H1 (cell line): ENCODE results near the gene VGLL4. TPM values are rescaled to one million over a fixed set of nuclear protein-coding genes. Genes with fewer than 3 reads are reported as not detected.

Experiments
- CTCF ChIA-PET: fragments of 300-600 bp; sonication (Branson Sonifier 250); formaldehyde crosslinking; loops from one replicate; lab custom pipeline; 2021; ENCODE audit not compliant: partially characterized antibody; lab: Charles Lee
- POLR2A ChIA-PET: fragments of 300-600 bp; sonication (Branson Sonifier 250); formaldehyde crosslinking; loops from one replicate; lab custom pipeline; 2021; ENCODE audit warnings: inconsistent platforms; ENCODE audit not compliant: partially characterized antibody; lab: Charles Lee
- DNase-seq, 2 experiments: peaks; one replicate each; pipeline versions ENCODE4 v3.0.0 to v3.0.0-alpha.2; 2010 to 2022; ENCODE audit warnings: low spot score in 2 of 2, low read depth in 1 of 2, mixed read lengths in 1 of 2
- FAIRE-seq: peaks from 2 replicates; lab custom pipeline; 2011; peaks lifted over from hg19 to GRCh38; lab: Jason Lieb, UNC
- H2AFZ ChIP-seq: 2 replicates; pipeline ENCODE4 v1.8.1; 2012; ENCODE audit warnings: low read length, inconsistent platforms
- H2AK5ac ChIP-seq: 2 replicates; pipeline ENCODE4 v1.6.1; 2013; ENCODE audit warnings: low read depth, low read length
- H2BK120ac ChIP-seq: replicated peaks from 2 replicates; pipeline ENCODE3; 2013; ENCODE audit warnings: low read depth, low read length, inconsistent platforms
- H2BK12ac ChIP-seq: 2 replicates; pipeline ENCODE4 v1.6.1; 2013; ENCODE audit warnings: low read depth, low read length
- H2BK15ac ChIP-seq: 2 replicates; pipeline ENCODE4 v1.6.1; 2013; ENCODE audit warnings: low read length
- H2BK20ac ChIP-seq: 2 replicates; pipeline ENCODE4 v1.6.1; 2013; ENCODE audit warnings: low read length
- H2BK5ac ChIP-seq: 2 replicates; pipeline ENCODE4 v1.6.1; 2013; ENCODE audit warnings: low read depth, low read length
- H3K14ac ChIP-seq: 2 replicates; pipeline ENCODE4 v1.6.1; 2013; ENCODE audit warnings: inconsistent platforms; ENCODE audit not compliant: insufficient read length
- H3K18ac ChIP-seq: 2 replicates; pipeline ENCODE4 v1.6.1; 2013; ENCODE audit warnings: low read length; ENCODE audit errors: extremely low read depth
- H3K23ac ChIP-seq: 2 replicates; pipeline ENCODE4 v1.6.1; 2013; ENCODE audit warnings: inconsistent platforms; ENCODE audit not compliant: insufficient read length
- H3K23me2 ChIP-seq: 2 replicates; pipeline ENCODE4 v1.6.1; 2013; ENCODE audit warnings: low read depth, low read length
- H3K27ac ChIP-seq: 2 replicates; pipeline ENCODE4 v1.6.1; 2011; ENCODE audit warnings: low read depth, low read length, inconsistent platforms
- H3K27me3 ChIP-seq, 4 experiments: replicated peaks in 1 of 4; 1 replicate in 1 of 4; 2 replicates in 3 of 4; pipeline versions ENCODE4 v1.6.1 to v1.8.1; 2011 to 2013; ENCODE audit warnings: low read length in 3 of 4, mild to moderate bottlenecking in 3 of 4, inconsistent platforms in 2 of 4, mixed read lengths in 2 of 4, moderate library complexity in 1 of 4; ENCODE audit not compliant: control insufficient read depth in 3 of 4, insufficient read depth in 3 of 4; ENCODE audit errors: extremely low read depth in 1 of 4
- H3K36me3 ChIP-seq, 4 experiments: 2 replicates each; pipeline versions ENCODE4 v1.6.1 to v1.8.1; 2011 to 2013; ENCODE audit warnings: mild to moderate bottlenecking in 4 of 4, low read length in 3 of 4, moderate library complexity in 2 of 4, control low read depth in 1 of 4, inconsistent platforms in 1 of 4; ENCODE audit not compliant: insufficient read depth in 4 of 4, control insufficient read depth in 2 of 4
- H3K4ac ChIP-seq: replicated peaks from 2 replicates; pipeline ENCODE3; 2013; ENCODE audit warnings: low read length, low read depth, mixed read lengths, inconsistent platforms; ENCODE audit not compliant: insufficient read length
- H3K4me1 ChIP-seq, 4 experiments: replicated peaks in 1 of 4; 1 replicate in 1 of 4; 2 replicates in 3 of 4; pipeline versions ENCODE4 v1.6.1 to v1.8.1; 2011 to 2013; ENCODE audit warnings: low read length in 3 of 4, inconsistent platforms in 2 of 4, mixed read lengths in 1 of 4; ENCODE audit not compliant: insufficient read depth in 4 of 4, control insufficient read depth in 3 of 4
- H3K4me2 ChIP-seq, 2 experiments: 2 replicates each; pipeline versions ENCODE4 v1.6.1 to v1.8.1; 2011 to 2013; ENCODE audit warnings: low read depth in 2 of 2, low read length in 2 of 2, control low read depth in 1 of 2, inconsistent platforms in 1 of 2, mild to moderate bottlenecking in 1 of 2; ENCODE audit not compliant: insufficient read depth in 1 of 2
- H3K4me3 ChIP-seq, 4 experiments: fragments of 200-600, 300-600 bp in 1 of 4; sonication (generic), shearing (Covaris generic), sonication (Bioruptor Twin) in 1 of 4; 2 replicates each; pipeline versions ENCODE4 v1.5.1 to v1.8.1; 2011 to 2016; ENCODE audit warnings: low read length in 4 of 4, low read depth in 3 of 4, control low read depth in 2 of 4, inconsistent platforms in 2 of 4, mild to moderate bottlenecking in 2 of 4, mixed read lengths in 1 of 4, moderate library complexity in 1 of 4; ENCODE audit not compliant: insufficient read depth in 2 of 4; ENCODE audit errors: extremely low read depth in 1 of 4
- H3K56ac ChIP-seq: replicated peaks from 2 replicates; pipeline ENCODE3; 2013; ENCODE audit warnings: low read depth, mild to moderate bottlenecking, mixed read lengths, low read length, inconsistent platforms; ENCODE audit not compliant: insufficient read length
- H3K79me1 ChIP-seq: 2 replicates; pipeline ENCODE4 v1.6.1; 2013; ENCODE audit warnings: low read depth, low read length, control low read depth
- H3K79me2 ChIP-seq, 2 experiments: 2 replicates each; pipeline versions ENCODE4 v1.6.1 to v1.8.1; 2012 to 2013; ENCODE audit warnings: low read length in 2 of 2, mild to moderate bottlenecking in 2 of 2, inconsistent platforms in 1 of 2; ENCODE audit not compliant: insufficient read depth in 2 of 2, control insufficient read depth in 1 of 2
- H3K9ac ChIP-seq, 4 experiments: replicated peaks in 1 of 4; 1 replicate in 1 of 4; 2 replicates in 3 of 4; pipeline versions ENCODE4 v1.6.1 to v1.8.1; 2011 to 2013; ENCODE audit warnings: low read depth in 3 of 4, low read length in 3 of 4, control low read depth in 2 of 4, mild to moderate bottlenecking in 2 of 4, moderate library complexity in 2 of 4, inconsistent platforms in 1 of 4; ENCODE audit errors: extremely low read depth in 1 of 4
- H3K9me3 ChIP-seq, 2 experiments: 2 replicates each; pipeline versions ENCODE4 v1.6.1 to v1.8.1; 2012 to 2013; ENCODE audit warnings: mild to moderate bottlenecking in 2 of 2, moderate library complexity in 2 of 2, control low read depth in 1 of 2, inconsistent platforms in 1 of 2, low read depth in 1 of 2, low read length in 1 of 2, mixed read lengths in 1 of 2; ENCODE audit not compliant: insufficient read depth in 2 of 2
- H4K20me1 ChIP-seq, 2 experiments: replicated peaks in 1 of 2; 2 replicates each; pipeline versions ENCODE3 to v1.8.1; 2011 to 2013; ENCODE audit warnings: inconsistent platforms in 2 of 2, low read length in 2 of 2, mild to moderate bottlenecking in 1 of 2; ENCODE audit not compliant: insufficient read depth in 2 of 2, control insufficient read depth in 1 of 2
- H4K5ac ChIP-seq: 2 replicates; pipeline ENCODE4 v1.6.1; 2013; ENCODE audit warnings: low read length, low read depth, mixed read lengths, inconsistent platforms; ENCODE audit not compliant: insufficient read length
- H4K8ac ChIP-seq: 2 replicates; pipeline ENCODE4 v1.8.0; 2013; ENCODE audit warnings: mild to moderate bottlenecking, moderate library complexity, low read length, inconsistent platforms; ENCODE audit not compliant: insufficient read depth; ENCODE audit errors: extremely low read depth
- H4K91ac ChIP-seq: replicated peaks from 2 replicates; pipeline ENCODE3; 2013; ENCODE audit warnings: low read length, mixed read lengths, inconsistent platforms; ENCODE audit not compliant: insufficient read length
- ASH2L ChIP-seq: fragments of 200-600, 300-600 bp; sonication (generic); IDR thresholded peaks from one replicate; pipeline ENCODE4 v1.7.1; 2017; ENCODE audit warnings: low read length
- EGR1 ChIP-seq: IDR thresholded peaks from 2 replicates; pipeline ENCODE4 v1.6.1; 2011; ENCODE audit warnings: low read depth, low read length, borderline replicate concordance
- NRF1 ChIP-seq: IDR thresholded peaks from 2 replicates; pipeline ENCODE4 v1.6.1; 2011; ENCODE audit warnings: mild to moderate bottlenecking, low read depth, low read length, improper control_type of control experiment
- POU5F1 ChIP-seq: IDR thresholded peaks from 2 replicates; pipeline ENCODE4 v1.6.1; 2011; ENCODE audit warnings: low read depth, mild to moderate bottlenecking, low read length, moderate library complexity
- WGBS, 2 experiments: shearing (Covaris generic) in 1 of 2; methylation state at CpG; one replicate each; pipeline versions ENCODE4 v1.1.6 to v1.1.7; 2013 to 2015; ENCODE audit warnings: low lambda C conversion rate in 2 of 2, mixed read lengths in 2 of 2, inconsistent platforms in 1 of 2, low coverage in 1 of 2, missing lambda C conversion rate in 1 of 2; ENCODE audit not compliant: insufficient replicate concordance in 2 of 2, insufficient coverage in 1 of 2, insufficient read length in 1 of 2; ENCODE audit errors: extremely low coverage in 1 of 2, missing lambda C conversion rate in 1 of 2; 5-methylcytosine and 5-hydroxymethylcytosine counted together
- polyA plus RNA-seq, 7 experiments: library from polyadenylated mRNA; depleted of rRNA in 3 of 7; stranded (reverse) in 5 of 7; unstranded in 2 of 7; fragments of >200 nt in 5 of 7; fragments of 200-250 nt in 2 of 7; gene quantifications; 1 replicate in 5 of 7; 2 replicates in 1 of 7; 4 replicates in 1 of 7; pipeline versions ENCODE4 v1.2.1 to v1.2.3, GENCODE V29; 2011 to 2013; ENCODE audit warnings: missing spikeins in 2 of 7, mixed read lengths in 2 of 7
- total RNA-seq: library from RNA; stranded (reverse); fragmentation: NEBNext Ultra II Directional; extraction: Animal tissue kit (Norgen Biotek cat#: 25700); gene quantifications from 2 replicates; pipeline ENCODE4 v1.2.1, GENCODE V29; 2021
- TF ChIP-seq, protein P1 (sequence below): IDR thresholded peaks from 2 replicates; pipeline ENCODE4 v1.6.1; 2012; ENCODE audit warnings: inconsistent platforms

The VGLL4 gene
- total and polyA plus RNA-seq, 2 of the 8 experiments (the other 6 are each of a cell fraction or from before 2014, with no cell fraction given) = 45.1 to 50.0 TPM

DNA sequence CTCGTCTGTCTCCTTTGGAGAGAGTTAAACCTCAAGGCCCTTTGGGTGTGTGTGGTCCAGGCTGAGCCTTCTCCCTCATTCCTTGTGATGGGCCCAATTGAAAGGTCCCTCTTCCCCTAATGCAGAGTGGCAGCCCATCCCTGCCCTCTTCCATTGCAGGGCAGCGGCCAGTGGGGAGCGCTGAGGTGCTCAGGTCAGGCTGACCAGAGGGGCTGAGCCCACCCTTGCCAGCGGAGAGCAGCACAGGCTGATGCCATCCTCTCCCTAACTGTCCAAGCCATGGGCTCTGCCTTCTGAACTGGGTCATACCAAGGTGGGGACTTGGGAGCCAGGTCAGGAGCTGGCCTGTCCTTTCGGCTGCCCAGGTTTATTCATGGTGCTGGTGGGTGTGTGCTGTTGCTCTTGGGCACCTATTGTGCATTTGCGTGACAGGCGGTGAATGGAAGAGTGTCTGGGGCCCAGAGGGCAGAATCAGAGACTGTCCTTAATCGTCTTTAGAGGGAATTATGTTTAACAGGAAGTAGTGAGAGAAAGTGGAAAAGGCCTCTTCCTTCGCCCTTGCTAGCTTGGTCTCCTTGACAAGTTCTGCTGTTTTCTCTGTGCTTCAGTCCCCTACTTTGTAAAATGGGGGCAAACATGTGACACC lies 96.9 kb downstream of the VGLL4 start:
- no peak overlapping the region for H2BK120ac ChIP-seq
- no peaks in the 10 kb centered on the region for H3K36me3 ChIP-seq
- peaks cover 0 to 4% (median 0%) of the 10 kb centered on the region in 4 experiments; a peak in 2 of 7 replicates for H3K4me1 ChIP-seq
- ChIA-PET POLR2A (no interaction called here), CTCF (interaction anchor here (0.6 to 1.4 kb wide), 6 partner anchors 9 to 293 kb away, joined by 3 to 4 read pairs (median 3); no protein-coding TSS in a partner anchor)
- no peak overlapping the region for H4K91ac ChIP-seq
- TF ChIP-seq EGR1 (no peak), ASH2L (no peak), NRF1 (no peak), POU5F1 (no peak)
- TF ChIP-seq, protein P1, sequence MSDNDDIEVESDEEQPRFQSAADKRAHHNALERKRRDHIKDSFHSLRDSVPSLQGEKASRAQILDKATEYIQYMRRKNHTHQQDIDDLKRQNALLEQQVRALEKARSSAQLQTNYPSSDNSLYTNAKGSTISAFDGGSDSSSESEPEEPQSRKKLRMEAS = no peak
- H3K4me3 ChIP-seq = no peak overlapping the region
- no peak overlapping the region for H2BK15ac ChIP-seq
- no peak overlapping the region for H3K18ac ChIP-seq
- H4K20me1 ChIP-seq = no peaks in the 10 kb centered on the region
- no peak overlapping the region for H3K4ac ChIP-seq
- H2AK5ac ChIP-seq = 0 out of 2 replicates have a peak overlapping the region, but pooled peaks have one; percentile 27
- no peaks in the 10 kb centered on the region for H3K27me3 ChIP-seq
- no peak overlapping the region for H3K56ac ChIP-seq
- H2BK12ac ChIP-seq = no peak overlapping the region
- H4K8ac ChIP-seq = no peak overlapping the region
- no peak overlapping the region for H2AFZ ChIP-seq
- no peak overlapping the region for H3K4me2 ChIP-seq
- 95% methylated on average over 9 of the region's 9 CpGs; no CpG with 5 or more reads in 1 of the 2 experiments for WGBS, 2 experiments
- H2BK20ac ChIP-seq = no peak overlapping the region
- DNase-seq (no peak), FAIRE-seq (no peak)
- H4K5ac ChIP-seq = no peak overlapping the region
- no peaks in the 10 kb centered on the region for H3K23me2 ChIP-seq
- H3K23ac ChIP-seq = no peak overlapping the region
- H3K79me1 ChIP-seq = no peaks in the 10 kb centered on the region
- H3K27ac ChIP-seq = no peak overlapping the region
- H3K79me2 ChIP-seq = no peaks in the 10 kb centered on the region
- H2BK5ac ChIP-seq = no peak overlapping the region
- no peak overlapping the region for H3K9ac ChIP-seq
- H3K14ac ChIP-seq = no peak overlapping the region
- H3K9me3 ChIP-seq = no peaks in the 10 kb centered on the region; a peak in 1 of 4 replicates
